ENCODE measurements around the gene LGR6.
A peak's percentile ranks its signal among the peaks of the same experiment; 100 is the strongest.
"Not testable (repeated sequence)": the region's sequence is repeated elsewhere in the genome, so short reads cannot be mapped to it uniquely, and the experiment has no call there.

Gene LGR6

DNA sequence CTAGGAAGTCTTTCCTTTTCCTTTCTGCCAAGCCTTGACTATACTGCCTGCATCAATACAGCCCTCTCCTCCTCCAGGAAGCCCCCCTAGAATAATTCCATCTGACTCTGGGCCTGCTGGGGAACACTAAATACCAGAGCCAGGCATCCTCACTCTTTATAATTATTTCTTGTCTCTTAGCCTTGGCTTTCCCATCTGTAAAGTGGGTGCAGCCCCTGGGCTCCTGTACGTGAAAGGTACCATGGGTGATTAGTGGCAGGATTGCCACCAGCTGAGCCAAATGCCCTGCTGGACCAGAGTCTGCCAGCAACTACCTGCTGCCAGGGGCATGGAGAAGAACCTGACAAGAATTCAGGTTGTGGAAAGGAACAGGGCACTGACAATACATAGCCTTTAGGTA lies 58.7 kb downstream of the LGR6 start:
- TF ChIP-seq CTCF (IDR thresholded peaks at IDR 0.05; ENCODE audit: low read depth, low read length), result no peak
- no peak for DNase-seq (ENCODE audit: low read depth in 2 of 2)
- no peak overlapping the region for H3K4me3 ChIP-seq (replicated peaks in 1 of 2; ENCODE audit: low read depth in 2 of 2, low read length in 2 of 2)

GRCh38 chr1:202254454-202255252 lies 61.1 kb downstream of the LGR6 start:
- no peak for DNase-seq (ENCODE audit: low read depth in 2 of 2)
- H3K4me3 ChIP-seq (replicated peaks in 1 of 2; ENCODE audit: low read depth in 2 of 2, low read length in 2 of 2), result no peak overlapping the region
- no peak for TF ChIP-seq CTCF (IDR thresholded peaks at IDR 0.05; ENCODE audit: low read depth, low read length)

GRCh38 chr1:202255343-202255742 lies 61.7 kb downstream of the LGR6 start:
- no peak for TF ChIP-seq CTCF (IDR thresholded peaks at IDR 0.05; ENCODE audit: low read depth, low read length)
- no peak overlapping the region for H3K4me3 ChIP-seq (replicated peaks in 1 of 2; ENCODE audit: low read depth in 2 of 2, low read length in 2 of 2)
- DNase-seq (ENCODE audit: low read depth in 2 of 2), result no peak

GRCh38 chr1:202259705-202260104 lies 66.1 kb downstream of the LGR6 start:
- DNase-seq (ENCODE audit: low read depth in 2 of 2), result no peak
- no peak for TF ChIP-seq CTCF (IDR thresholded peaks at IDR 0.05; ENCODE audit: low read depth, low read length)
- no peak overlapping the region for H3K4me3 ChIP-seq (replicated peaks in 1 of 2; ENCODE audit: low read depth in 2 of 2, low read length in 2 of 2)

DNA sequence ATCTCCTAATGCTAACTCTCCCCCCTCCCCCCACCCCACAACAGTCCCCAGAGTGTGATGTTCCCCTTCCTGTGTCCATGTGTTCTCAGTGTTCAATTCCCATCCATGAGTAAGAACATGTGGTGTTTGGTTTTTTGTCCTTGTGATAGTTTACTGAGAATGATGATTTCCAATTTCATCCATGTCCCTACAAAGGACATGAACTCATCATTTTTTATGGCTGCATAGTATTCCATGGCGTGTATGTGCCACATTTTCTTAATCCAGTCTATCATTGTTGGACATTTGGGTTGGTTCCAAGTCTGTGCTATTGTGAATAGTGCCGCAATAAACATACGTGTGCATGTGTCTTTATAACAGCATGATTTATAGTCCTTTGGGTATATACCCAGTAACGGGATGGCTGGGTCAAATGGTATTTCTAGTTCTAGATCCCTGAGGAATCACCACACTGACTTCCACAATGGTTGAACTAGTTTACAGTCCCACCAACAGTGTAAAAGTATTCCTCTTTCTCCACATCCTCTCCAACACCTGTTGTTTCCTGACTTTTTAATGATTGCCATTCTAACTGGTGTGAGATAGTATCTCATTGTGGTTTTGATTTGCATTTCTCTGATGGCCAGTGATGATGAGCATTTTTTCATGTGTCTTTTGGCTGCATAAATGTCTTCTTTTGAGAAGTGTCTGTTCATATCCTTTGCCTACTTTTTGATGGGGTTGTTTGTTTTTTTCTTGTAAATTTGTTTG lies 67.8 kb downstream of the LGR6 start:
- H3K4me3 ChIP-seq (replicated peaks in 1 of 2; ENCODE audit: low read depth in 2 of 2, low read length in 2 of 2); DNase-seq (ENCODE audit: low read depth in 2 of 2): not testable (repeated sequence)

- TF ChIP-seq CTCF (IDR thresholded peaks at IDR 0.05; ENCODE audit: low read depth, low read length), result no peak
- no peak for DNase-seq (ENCODE audit: low read depth in 2 of 2)
- no peak overlapping the region for H3K4me3 ChIP-seq (replicated peaks in 1 of 2; ENCODE audit: low read depth in 2 of 2, low read length in 2 of 2)
These were observed 70.0 kb downstream of the LGR6 start for GRCh38 chr1:202263628-202264027.

- peak in 1 of 2 donors; percentile 19 for DNase-seq (ENCODE audit: low read depth in 2 of 2)
- H3K4me3 ChIP-seq (replicated peaks in 1 of 2; ENCODE audit: low read depth in 2 of 2, low read length in 2 of 2), result no peak overlapping the region
- no peak for TF ChIP-seq CTCF (IDR thresholded peaks at IDR 0.05; ENCODE audit: low read depth, low read length)
These were observed 70.7 kb downstream of the LGR6 start for GRCh38 chr1:202264300-202264699.
